Measurements from ENCODE around the gene ADGRA1.

DNA sequence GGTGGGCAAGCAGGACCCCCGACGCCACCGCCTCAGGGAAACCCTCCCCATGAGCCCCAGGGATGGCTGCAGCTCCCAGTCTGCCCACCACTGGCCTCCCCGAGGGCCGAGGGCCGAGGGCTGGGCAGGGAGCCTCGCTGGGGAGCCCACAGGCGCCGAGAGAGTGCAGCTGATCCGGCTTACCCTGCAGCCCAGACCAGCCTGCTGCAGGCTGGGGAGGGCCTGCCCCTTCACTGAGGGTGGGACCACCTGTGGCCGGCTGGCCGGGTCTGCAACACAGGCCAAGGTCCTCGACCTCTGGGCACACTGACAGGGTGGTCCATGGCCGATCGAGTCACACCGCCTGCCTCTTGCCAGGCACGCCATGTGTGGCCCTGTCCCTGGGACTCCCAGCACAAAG, 27.3 kb upstream of the ADGRA1 start:
- TF ChIP-seq, protein P1, sequence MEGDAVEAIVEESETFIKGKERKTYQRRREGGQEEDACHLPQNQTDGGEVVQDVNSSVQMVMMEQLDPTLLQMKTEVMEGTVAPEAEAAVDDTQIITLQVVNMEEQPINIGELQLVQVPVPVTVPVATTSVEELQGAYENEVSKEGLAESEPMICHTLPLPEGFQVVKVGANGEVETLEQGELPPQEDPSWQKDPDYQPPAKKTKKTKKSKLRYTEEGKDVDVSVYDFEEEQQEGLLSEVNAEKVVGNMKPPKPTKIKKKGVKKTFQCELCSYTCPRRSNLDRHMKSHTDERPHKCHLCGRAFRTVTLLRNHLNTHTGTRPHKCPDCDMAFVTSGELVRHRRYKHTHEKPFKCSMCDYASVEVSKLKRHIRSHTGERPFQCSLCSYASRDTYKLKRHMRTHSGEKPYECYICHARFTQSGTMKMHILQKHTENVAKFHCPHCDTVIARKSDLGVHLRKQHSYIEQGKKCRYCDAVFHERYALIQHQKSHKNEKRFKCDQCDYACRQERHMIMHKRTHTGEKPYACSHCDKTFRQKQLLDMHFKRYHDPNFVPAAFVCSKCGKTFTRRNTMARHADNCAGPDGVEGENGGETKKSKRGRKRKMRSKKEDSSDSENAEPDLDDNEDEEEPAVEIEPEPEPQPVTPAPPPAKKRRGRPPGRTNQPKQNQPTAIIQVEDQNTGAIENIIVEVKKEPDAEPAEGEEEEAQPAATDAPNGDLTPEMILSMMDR (IDR thresholded peaks at IDR 0.05; ENCODE audit: control extremely low read depth in 1 of 3, insufficient read depth in 1 of 3, low read depth in 1 of 3, low read length in 3 of 3): no peak
- no peak for TF ChIP-seq NRF1 (IDR thresholded peaks at IDR 0.05; ENCODE audit: low read depth, low read length)
- no peak for TF ChIP-seq YY1 (IDR thresholded peaks at IDR 0.05; ENCODE audit: low read depth, low read length)
- TF ChIP-seq EZH2 (IDR thresholded peaks at IDR 0.05; ENCODE audit: low read depth, low read length, severe bottlenecking): no peak
- no peak for TF ChIP-seq RFX5 (IDR thresholded peaks at IDR 0.05; ENCODE audit: borderline replicate concordance, low read depth, low read length)
- TF ChIP-seq SUZ12 (IDR thresholded peaks at IDR 0.05; ENCODE audit: low read length): no peak
- TF ChIP-seq, protein P2, sequence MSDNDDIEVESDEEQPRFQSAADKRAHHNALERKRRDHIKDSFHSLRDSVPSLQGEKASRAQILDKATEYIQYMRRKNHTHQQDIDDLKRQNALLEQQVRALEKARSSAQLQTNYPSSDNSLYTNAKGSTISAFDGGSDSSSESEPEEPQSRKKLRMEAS (IDR thresholded peaks at IDR 0.05): no peak
- no peak for TF ChIP-seq TAF7 (optimal IDR thresholded peaks at IDR 0.05; ENCODE audit: borderline replicate concordance, low read depth, low read length)
- no peak for TF ChIP-seq BCL11A (IDR thresholded peaks at IDR 0.05; ENCODE audit: low read depth in 2 of 2, low read length in 2 of 2)
- TF ChIP-seq JUN (IDR thresholded peaks at IDR 0.05; ENCODE audit: low read depth, low read length): no peak
- no peak for TF ChIP-seq CBX5 (IDR thresholded peaks at IDR 0.05; ENCODE audit: low read depth, low read length)
